GM18873 (cell line): ENCODE measurements around the gene MYO5A.

Experiments used
- ATAC-seq: cut with Tn5 transposase; IDR thresholded peaks from one replicate; pipeline ENCODE4 v1.9.1; 2021; ENCODE audit warnings: mild to moderate bottlenecking, moderate library complexity, moderate number of reproducible peaks; ENCODE audit not compliant: unreplicated experiment, low FRiP score

MYO5A gene

DNA sequence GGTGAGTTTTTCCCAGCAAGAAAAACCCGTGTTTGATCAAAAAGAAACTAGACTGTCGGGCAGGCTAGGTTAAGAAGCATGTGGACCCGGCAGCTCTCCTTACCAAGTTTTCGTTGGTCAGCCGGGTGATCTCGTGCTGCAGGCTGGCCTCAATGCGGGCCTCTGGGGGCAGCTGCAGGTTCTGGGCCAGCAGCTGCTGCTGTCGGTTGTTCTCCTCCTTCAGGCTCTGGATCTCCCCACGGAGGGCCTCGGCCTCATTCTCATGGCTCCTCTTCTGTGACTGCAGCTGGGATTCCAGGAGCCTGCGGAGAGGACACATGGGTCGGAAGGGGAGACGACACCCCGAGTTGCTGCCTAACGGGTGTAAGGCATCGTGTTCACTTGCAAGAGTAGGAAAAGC lies 188.6 kb downstream of the MYO5A start:
- ATAC-seq: no peak

GRCh38 chr15:52338891-52339290 lies 189.8 kb downstream of the MYO5A start:
- no peak for ATAC-seq

GRCh38 chr15:52338058-52338457 lies 190.6 kb downstream of the MYO5A start:
- ATAC-seq: no peak

DNA sequence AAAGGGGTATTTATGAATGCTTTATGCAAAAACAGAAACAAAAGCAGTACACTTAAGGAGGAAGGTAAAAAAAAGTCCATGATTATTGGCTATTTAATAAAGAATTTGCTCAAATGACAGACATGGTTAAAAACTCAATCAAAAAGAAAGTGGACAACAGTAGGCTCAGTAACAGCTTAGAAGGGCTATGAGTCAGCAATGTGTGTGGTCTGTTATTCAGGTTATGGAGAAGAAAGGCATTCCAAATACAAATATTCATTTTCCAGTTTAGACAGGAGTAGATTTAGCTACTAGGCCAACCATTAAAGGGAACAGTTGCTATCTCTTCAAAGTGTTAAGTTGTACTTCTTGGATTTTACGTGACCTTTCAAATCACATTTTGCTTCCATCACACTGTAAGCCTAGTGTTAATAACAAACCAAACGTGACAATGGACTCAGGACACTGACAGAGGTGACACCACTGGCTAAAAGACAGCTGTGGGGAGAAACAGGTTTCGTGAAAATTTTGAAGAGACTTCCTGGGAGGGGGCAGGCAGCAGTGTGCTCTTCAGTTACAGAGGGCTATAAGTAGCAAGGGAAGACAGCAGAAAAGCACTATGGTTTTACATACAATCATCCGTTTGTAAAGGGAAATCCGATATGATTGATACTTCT lies 191.4 kb downstream of the MYO5A start:
- ATAC-seq: no peak

DNA sequence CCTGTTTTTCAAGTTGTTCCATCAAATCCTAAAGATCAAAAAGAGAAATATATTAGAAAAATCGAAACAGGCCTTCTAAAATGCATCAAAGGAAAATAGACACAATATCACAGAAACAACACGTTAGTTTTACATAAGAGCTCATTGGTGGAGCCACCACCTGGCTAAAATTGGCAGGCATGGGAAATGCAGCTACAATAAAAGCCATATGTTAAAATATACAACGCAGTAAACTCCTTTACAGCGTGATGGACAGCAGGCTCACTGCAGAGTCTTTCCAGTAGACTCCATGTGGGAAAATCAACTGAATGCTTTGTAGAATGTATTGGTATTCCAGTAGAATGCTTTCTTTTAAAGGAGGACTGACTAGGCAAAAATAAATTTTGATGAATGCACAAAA lies 192.2 kb downstream of the MYO5A start:
- no peak for ATAC-seq

- no peak for ATAC-seq
Measured at GRCh38 chr15:52334491-52335160, 194.1 kb downstream of the MYO5A start.

- ATAC-seq: peak; percentile 73
Measured at GRCh38 chr15:52331490-52332240, 197.0 kb downstream of the MYO5A start.

DNA sequence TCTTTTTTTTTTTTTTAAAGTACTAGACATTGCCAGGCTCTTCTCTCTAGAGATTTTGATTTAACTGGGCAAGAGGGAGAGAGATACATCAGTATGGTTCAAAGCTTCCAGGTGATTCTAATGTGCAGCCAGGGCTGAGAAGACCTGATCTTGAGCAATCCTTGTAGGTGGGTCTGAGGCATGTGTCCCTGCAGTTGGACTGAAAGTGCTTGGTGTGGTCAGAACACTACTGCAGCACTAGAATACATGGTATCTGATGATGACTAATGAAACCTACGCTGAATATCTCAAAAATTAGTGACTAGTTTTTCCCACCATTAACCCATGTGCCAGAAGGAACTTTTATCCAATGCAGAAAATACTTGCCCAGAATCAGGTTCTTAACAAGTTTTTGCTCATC lies 198.7 kb downstream of the MYO5A start:
- ATAC-seq: no peak

GRCh38 chr15:52329150-52329549 lies 199.5 kb downstream of the MYO5A start:
- ATAC-seq: no peak

- ATAC-seq: no peak
Measured at GRCh38 chr15:52328680-52329079, 200.0 kb downstream of the MYO5A start.

- no peak for ATAC-seq
Measured at GRCh38 chr15:52326756-52327155, 201.9 kb downstream of the MYO5A start.

DNA sequence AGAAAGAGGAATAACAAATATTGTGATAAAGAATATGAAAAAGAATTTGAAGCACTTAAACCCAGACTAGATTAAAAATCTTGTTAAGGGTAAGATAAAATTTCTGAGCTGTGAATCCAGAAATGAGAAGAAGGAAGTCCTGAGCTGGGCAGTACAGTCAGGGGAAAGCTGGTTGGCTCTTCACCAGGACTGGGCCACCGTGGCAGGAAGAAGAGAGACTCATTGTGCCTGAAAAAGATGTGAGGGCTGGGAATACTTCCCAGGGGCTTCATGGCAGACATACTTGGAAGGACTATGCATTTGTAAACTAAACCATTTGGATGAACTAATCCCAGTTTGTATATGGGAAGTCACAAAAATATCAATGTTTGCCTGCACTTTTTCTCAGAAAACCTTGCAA lies 204.6 kb downstream of the MYO5A start:
- ATAC-seq: no peak

- no peak for ATAC-seq
Measured at GRCh38 chr15:52318729-52319500, 209.8 kb downstream of the MYO5A start.

- ATAC-seq: no peak
Measured at GRCh38 chr15:52317688-52318087, 211.0 kb downstream of the MYO5A start.

- no peak for ATAC-seq
Measured at GRCh38 chr15:52317022-52317421, 211.7 kb downstream of the MYO5A start.

DNA sequence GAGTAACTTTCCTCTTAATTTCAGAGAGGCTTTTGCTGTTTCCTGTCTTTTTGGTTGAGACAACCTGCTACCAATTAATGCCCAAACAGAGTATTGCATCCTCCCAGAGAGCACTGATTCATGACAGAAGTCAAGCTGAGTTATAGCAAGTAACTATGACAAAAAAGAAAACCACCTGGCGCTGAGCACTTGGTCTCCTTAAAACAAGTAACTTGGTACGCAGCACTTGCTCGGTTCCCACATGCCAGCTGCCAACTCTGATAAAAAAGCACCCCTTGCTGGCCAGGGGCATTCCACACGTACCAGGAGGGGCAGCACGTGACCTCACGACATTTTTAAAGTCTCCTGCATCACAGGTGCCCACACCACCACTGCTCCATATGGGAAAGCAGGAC lies 219.5 kb downstream of the MYO5A start:
- ATAC-seq: peak; percentile 69

DNA sequence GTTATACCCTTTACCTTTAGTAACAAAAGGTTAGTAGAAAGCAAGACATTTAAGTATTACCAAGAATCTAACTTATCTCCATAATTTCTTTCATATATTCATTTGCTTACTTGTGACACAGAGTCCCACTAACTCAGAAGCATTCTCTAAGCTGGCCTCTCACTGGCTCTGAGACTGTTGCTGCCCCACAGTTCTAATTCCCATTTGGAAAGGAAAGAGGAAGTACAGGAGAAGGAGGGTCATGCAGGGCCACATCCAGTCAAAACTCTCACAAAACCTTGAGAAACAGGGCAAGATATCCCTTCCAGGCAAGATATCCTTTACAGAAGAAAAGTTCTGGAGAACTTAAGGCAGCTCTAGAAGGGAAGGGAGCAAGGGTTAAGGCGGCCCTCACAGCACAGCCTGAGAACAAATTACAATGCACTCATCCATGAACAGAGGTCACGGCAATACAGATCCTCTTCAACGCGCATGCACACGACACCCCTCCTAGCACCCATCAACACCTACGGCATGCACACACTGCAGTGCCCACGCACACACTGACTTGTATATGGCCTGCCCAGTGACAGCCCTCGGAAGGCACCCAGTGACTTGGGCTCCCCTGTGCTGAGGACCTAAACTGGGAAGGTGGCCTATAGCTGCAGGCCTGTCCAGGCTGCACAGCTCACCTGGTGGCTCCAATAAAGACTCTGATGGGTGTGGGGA lies 220.1 kb downstream of the MYO5A start:
- ATAC-seq: peak; percentile 49

DNA sequence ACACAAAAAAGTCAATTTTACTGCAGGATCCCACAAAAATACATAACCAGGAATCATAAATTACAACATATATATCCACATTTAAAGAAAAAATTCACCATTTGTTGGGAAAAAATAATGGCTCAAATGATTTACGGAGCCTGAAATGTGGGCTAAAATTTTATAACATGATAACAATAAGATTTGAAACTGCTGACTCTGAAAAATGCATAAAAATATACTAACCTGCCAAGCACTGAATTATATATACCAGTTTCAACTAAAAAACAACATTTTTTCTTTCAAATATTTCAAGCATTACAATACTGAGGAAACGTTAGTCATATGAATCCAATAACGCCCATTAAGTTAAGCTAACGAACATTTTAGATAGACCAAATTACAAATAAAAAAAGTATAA lies 220.8 kb downstream of the MYO5A start:
- no peak for ATAC-seq

- no peak for ATAC-seq
Measured at GRCh38 chr15:52306270-52306669, 222.4 kb downstream of the MYO5A start.

DNA sequence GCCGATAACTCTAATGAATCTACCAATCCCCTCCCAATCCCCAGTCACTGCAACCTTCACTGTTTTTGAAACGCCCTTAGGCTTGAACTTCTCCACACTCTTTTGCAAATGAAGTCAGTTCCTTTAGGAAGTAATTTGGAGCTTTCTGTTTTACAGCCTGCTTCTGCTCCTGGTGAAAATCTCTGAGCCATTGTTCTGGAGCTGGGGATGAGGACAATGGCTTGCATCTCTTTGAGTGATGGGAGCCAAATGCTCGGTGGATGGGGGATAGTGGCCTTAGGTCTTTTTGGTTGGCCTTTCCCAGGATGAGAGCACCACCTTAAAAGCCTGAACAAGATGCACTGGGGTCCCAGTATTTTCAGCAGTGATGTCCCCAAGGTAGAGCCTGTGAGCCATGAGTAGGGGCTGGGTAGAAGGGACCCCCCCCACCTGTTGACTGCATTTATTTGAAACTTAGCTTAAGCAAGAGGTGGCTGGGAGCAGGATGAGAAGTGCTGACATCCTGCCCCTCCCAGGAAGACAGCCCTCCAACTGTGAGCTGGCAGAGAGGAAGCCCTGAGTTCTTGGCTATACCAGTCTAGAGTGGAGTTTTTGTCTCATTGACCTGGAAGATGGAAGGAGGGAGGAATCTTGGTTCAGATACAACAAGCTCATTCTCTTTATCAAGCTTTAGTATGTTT lies 225.4 kb downstream of the MYO5A start:
- ATAC-seq: no peak
